GM21737 (cell line): ENCODE data around the gene CHST10.
A peak's percentile ranks its signal among the peaks of the same experiment; 100 is the strongest.
"Not testable (repeated sequence)": the region's sequence is repeated elsewhere in the genome, so short reads cannot be mapped to it uniquely, and the experiment has no call there.

Source experiments
- ATAC-seq: cut with Tn5 transposase; IDR thresholded peaks from one replicate; pipeline ENCODE4 v1.9.1; 2021; ENCODE audit warnings: mild to moderate bottlenecking, moderate library complexity; ENCODE audit not compliant: unreplicated experiment

CHST10 gene

GRCh38 chr2:100416935-100417710 lies at the start of gene CHST10:
CHST10 (minus strand) TSS chr2:100417668; CDS start chr2:100406675, 10,993 bp downstream.
- ATAC-seq, result peak; percentile 85

GRCh38 chr2:100460904-100461530 lies 43.5 kb upstream of the CHST10 start:
- no peak for ATAC-seq

- not testable (repeated sequence) for ATAC-seq
These were observed 38.9 kb upstream of the CHST10 start for GRCh38 chr2:100456357-100456756.

- ATAC-seq, result no peak
These were observed 36.4 kb upstream of the CHST10 start for GRCh38 chr2:100453853-100454252.

GRCh38 chr2:100451734-100452133 lies 34.3 kb upstream of the CHST10 start:
- no peak for ATAC-seq

- no peak for ATAC-seq
These were observed 33.6 kb upstream of the CHST10 start for GRCh38 chr2:100451092-100451491.

GRCh38 chr2:100446696-100447095 lies 29.2 kb upstream of the CHST10 start:
- ATAC-seq, result no peak

GRCh38 chr2:100437751-100438150 lies 20.3 kb upstream of the CHST10 start:
- ATAC-seq, result no peak

GRCh38 chr2:100429726-100430125 lies 12.3 kb upstream of the CHST10 start:
- ATAC-seq, result no peak

- no peak for ATAC-seq
These were observed 10.3 kb upstream of the CHST10 start for GRCh38 chr2:100427627-100428258.

- ATAC-seq, result no peak
These were observed 9.6 kb upstream of the CHST10 start for GRCh38 chr2:100427111-100427510.

- ATAC-seq, result no peak
These were observed 8.9 kb upstream of the CHST10 start for GRCh38 chr2:100426384-100426720.

- ATAC-seq, result no peak
These were observed 8.3 kb upstream of the CHST10 start for GRCh38 chr2:100425573-100426383.

GRCh38 chr2:100425107-100425506 lies 7.6 kb upstream of the CHST10 start:
- ATAC-seq, result no peak

- no peak for ATAC-seq
These were observed 6.9 kb upstream of the CHST10 start for GRCh38 chr2:100424277-100424875.

- no peak for ATAC-seq
These were observed 6.2 kb upstream of the CHST10 start for GRCh38 chr2:100423631-100424030.

GRCh38 chr2:100422320-100423055 lies 5.0 kb upstream of the CHST10 start:
- ATAC-seq, result no peak

GRCh38 chr2:100419915-100420314 lies 2.4 kb upstream of the CHST10 start:
- no peak for ATAC-seq

GRCh38 chr2:100418406-100418962 lies 1.0 kb upstream of the CHST10 start:
- ATAC-seq, result no peak

GRCh38 chr2:100417711-100418124 lies 250 bp upstream of the CHST10 start:
- no peak for ATAC-seq
